Smooth muscle cell (in vitro differentiated cells): ENCODE measurements around the gene NTM. TPM values are rescaled to one million over a fixed set of nuclear protein-coding genes. Genes with fewer than 3 reads are reported as not detected.
A peak's percentile ranks its signal among the peaks of the same experiment; 100 is the strongest.

Source experiments
- DNase-seq: peaks from one replicate; lab custom pipeline; 2025; ENCODE audit not compliant: unreplicated experiment; lab: John Stamatoyannopoulos, UW
- H2AFZ ChIP-seq: fragments of 200-600 bp; sonication (generic); 2 replicates; pipeline ENCODE4 v1.6.0; 2016; ENCODE audit warnings: antibody characterized with exemption, low read depth, mild to moderate bottlenecking
- H3F3A ChIP-seq: fragments of 200-600 bp; sonication (generic); 2 replicates; pipeline ENCODE4 v1.6.0; 2017; ENCODE audit warnings: antibody characterized with exemption, low read depth
- H3K27ac ChIP-seq: fragments of 200-600 bp; sonication (generic); 2 replicates; pipeline ENCODE4 v1.5.1; 2016; ENCODE audit warnings: low read depth, mild to moderate bottlenecking
- H3K27me3 ChIP-seq: fragments of 200-600 bp; sonication (generic); 2 replicates; pipeline ENCODE4 v1.6.1; 2016; ENCODE audit warnings: low read depth, mild to moderate bottlenecking
- H3K36me3 ChIP-seq: fragments of 200-600 bp; sonication (generic); 2 replicates; pipeline ENCODE4 v1.5.1; 2016; ENCODE audit warnings: low read depth
- H3K4me1 ChIP-seq: fragments of 200-600 bp; sonication (generic); 2 replicates; pipeline ENCODE4 v1.5.1; 2016; ENCODE audit warnings: low read depth
- H3K4me2 ChIP-seq: fragments of 200-600 bp; sonication (generic); 2 replicates; pipeline ENCODE4 v1.6.0; 2016; ENCODE audit warnings: mild to moderate bottlenecking
- H3K4me3 ChIP-seq: fragments of 200-600 bp; sonication (generic); 2 replicates; pipeline ENCODE4 v1.5.1; 2016; ENCODE audit warnings: mild to moderate bottlenecking
- H3K79me2 ChIP-seq: fragments of 200-600 bp; sonication (generic); 2 replicates; pipeline ENCODE4 v1.6.0; 2016; ENCODE audit warnings: low read depth, mild to moderate bottlenecking
- H3K9ac ChIP-seq: fragments of 200-600 bp; sonication (generic); 2 replicates; pipeline ENCODE4 v1.6.0; 2016; ENCODE audit warnings: low read depth
- H3K9me3 ChIP-seq: fragments of 200-600 bp; sonication (generic); replicated peaks from 2 replicates; pipeline ENCODE4 v1.5.1; 2016; ENCODE audit warnings: low read depth
- H4K20me1 ChIP-seq: fragments of 200-600 bp; sonication (generic); 2 replicates; pipeline ENCODE4 v1.6.0; 2016; ENCODE audit warnings: low read depth
- WGBS: methylation state at CpG from one replicate; pipeline ENCODE4 v1.1.7; 2016; ENCODE audit warnings: low lambda C conversion rate; 5-methylcytosine and 5-hydroxymethylcytosine counted together
- polyA plus RNA-seq: library from polyadenylated mRNA; unstranded; fragments of >200 nt; fragmentation: Nextera tagmentation; extraction: Ambion mirVana; gene quantifications from 2 replicates; pipeline ENCODE4 v1.2.1, GENCODE V29; 2016
- total RNA-seq: library from RNA; depleted of rRNA; stranded (reverse); fragments of >200 nt; gene quantifications from 2 replicates; pipeline ENCODE4 v1.2.3, GENCODE V29; 2014
- TF ChIP-seq, protein P1 (sequence below): fragments of 200-600 bp; sonication (generic); IDR thresholded peaks from 2 replicates; pipeline ENCODE4 v1.5.1; 2017; ENCODE audit warnings: borderline replicate concordance, mild to moderate bottlenecking, antibody characterized with exemption; ENCODE audit not compliant: insufficient read depth, poor library complexity, severe bottlenecking

NTM gene
- total and polyA plus RNA-seq, 2 experiments from 2014 or later, result 68.9 to 123 TPM

- Histone ChIP-seq H3K27ac (no peak overlapping the region), H3K9me3 (no peaks in the 10 kb centered on the region), H3K4me3 (no peak overlapping the region), H3K9ac (no peak overlapping the region), H3K4me1 (peaks cover 30% of the 10 kb centered on the region), H3K4me2 (peak overlapping the region; percentile 6), H3K27me3 (peaks cover 14% of the 10 kb centered on the region), H3F3A (no peaks in the 10 kb centered on the region), H2AFZ (no peak overlapping the region), H3K36me3 (no peaks in the 10 kb centered on the region), H3K79me2 (no peaks in the 10 kb centered on the region), H4K20me1 (no peaks in the 10 kb centered on the region)
- 85% methylated on average over 18 of the region's 18 CpGs for WGBS
- TF ChIP-seq, protein P1, sequence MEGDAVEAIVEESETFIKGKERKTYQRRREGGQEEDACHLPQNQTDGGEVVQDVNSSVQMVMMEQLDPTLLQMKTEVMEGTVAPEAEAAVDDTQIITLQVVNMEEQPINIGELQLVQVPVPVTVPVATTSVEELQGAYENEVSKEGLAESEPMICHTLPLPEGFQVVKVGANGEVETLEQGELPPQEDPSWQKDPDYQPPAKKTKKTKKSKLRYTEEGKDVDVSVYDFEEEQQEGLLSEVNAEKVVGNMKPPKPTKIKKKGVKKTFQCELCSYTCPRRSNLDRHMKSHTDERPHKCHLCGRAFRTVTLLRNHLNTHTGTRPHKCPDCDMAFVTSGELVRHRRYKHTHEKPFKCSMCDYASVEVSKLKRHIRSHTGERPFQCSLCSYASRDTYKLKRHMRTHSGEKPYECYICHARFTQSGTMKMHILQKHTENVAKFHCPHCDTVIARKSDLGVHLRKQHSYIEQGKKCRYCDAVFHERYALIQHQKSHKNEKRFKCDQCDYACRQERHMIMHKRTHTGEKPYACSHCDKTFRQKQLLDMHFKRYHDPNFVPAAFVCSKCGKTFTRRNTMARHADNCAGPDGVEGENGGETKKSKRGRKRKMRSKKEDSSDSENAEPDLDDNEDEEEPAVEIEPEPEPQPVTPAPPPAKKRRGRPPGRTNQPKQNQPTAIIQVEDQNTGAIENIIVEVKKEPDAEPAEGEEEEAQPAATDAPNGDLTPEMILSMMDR, result no peak
- DNase-seq, result no peak
Measured at GRCh38 chr11:131868629-131869507, 498.5 kb downstream of the NTM start.

- Histone ChIP-seq H3K9ac (no peak overlapping the region), H4K20me1 (no peaks in the 10 kb centered on the region), H3K4me2 (no peak overlapping the region), H3K27me3 (peaks cover 14% of the 10 kb centered on the region), H2AFZ (no peak overlapping the region), H3K79me2 (no peaks in the 10 kb centered on the region), H3K27ac (no peak overlapping the region), H3K36me3 (no peaks in the 10 kb centered on the region), H3F3A (no peaks in the 10 kb centered on the region), H3K4me3 (no peak overlapping the region), H3K4me1 (peaks cover 19% of the 10 kb centered on the region), H3K9me3 (no peaks in the 10 kb centered on the region)
- 98% methylated on average over 2 of the region's 2 CpGs for WGBS
- no peak for DNase-seq
- TF ChIP-seq, protein P1, result no peak
Measured at GRCh38 chr11:131870305-131870704, 499.9 kb downstream of the NTM start.

DNA sequence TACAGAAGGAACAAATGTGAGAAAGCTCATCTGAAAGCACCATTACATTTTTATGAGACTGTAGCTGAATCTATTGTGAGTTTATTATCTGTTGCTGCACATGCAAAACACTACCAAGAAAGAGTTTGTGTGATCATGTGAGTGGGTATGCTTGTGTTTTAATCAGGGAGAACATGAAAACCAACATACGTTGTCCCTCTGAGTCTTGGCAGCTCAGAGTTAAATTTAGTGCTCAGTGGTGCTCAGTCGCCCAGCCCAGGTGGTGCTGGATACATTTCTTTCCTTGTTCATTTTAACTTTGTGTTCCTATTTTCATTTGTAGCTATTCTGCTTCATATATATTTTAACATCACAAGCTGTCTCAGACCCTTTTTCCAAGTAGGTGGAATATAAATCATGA lies 500.6 kb downstream of the NTM start:
- WGBS, result 95% methylated on average over 2 of the region's 2 CpGs
- DNase-seq, result no peak
- Histone ChIP-seq H3K36me3 (no peaks in the 10 kb centered on the region), H3F3A (no peaks in the 10 kb centered on the region), H3K27ac (no peak overlapping the region), H2AFZ (no peak overlapping the region), H3K79me2 (no peaks in the 10 kb centered on the region), H3K9me3 (no peaks in the 10 kb centered on the region), H3K4me2 (no peak overlapping the region), H3K4me3 (no peak overlapping the region), H4K20me1 (no peaks in the 10 kb centered on the region), H3K4me1 (peaks cover 19% of the 10 kb centered on the region), H3K9ac (no peak overlapping the region), H3K27me3 (peaks cover 14% of the 10 kb centered on the region)
- TF ChIP-seq, protein P1, result no peak

DNA sequence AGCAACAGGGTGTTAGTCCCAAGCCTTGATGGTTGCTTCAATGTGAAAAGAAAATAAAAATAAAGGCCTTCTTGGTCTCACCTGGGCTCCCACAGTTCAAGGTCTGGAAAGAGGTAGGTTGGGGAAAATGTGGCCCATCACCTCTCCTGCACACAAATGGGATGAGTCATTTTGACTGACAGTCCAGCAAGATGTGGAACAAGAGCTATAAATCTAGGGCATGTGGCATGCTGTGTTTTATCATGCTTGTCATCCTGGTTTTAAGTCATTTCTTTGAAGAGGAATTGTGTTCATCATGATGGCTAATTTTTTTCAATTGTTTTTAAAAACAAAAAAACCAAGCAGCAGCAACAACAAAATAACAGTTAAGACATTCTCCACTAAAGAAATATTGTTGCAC lies 503.7 kb downstream of the NTM start:
- H3K4me2 ChIP-seq, result no peak overlapping the region
- no peak overlapping the region for H3K4me3 ChIP-seq
- no peaks in the 10 kb centered on the region for H4K20me1 ChIP-seq
- peaks cover 3% of the 10 kb centered on the region for H3K4me1 ChIP-seq
- H3K27ac ChIP-seq, result no peak overlapping the region
- H3K9ac ChIP-seq, result no peak overlapping the region
- H3K36me3 ChIP-seq, result no peaks in the 10 kb centered on the region
- H2AFZ ChIP-seq, result no peak overlapping the region
- TF ChIP-seq, protein P1, result no peak
- peaks cover 17% of the 10 kb centered on the region for H3K27me3 ChIP-seq
- no peaks in the 10 kb centered on the region for H3F3A ChIP-seq
- H3K79me2 ChIP-seq, result no peaks in the 10 kb centered on the region
- no peak for DNase-seq
- H3K9me3 ChIP-seq, result no peaks in the 10 kb centered on the region
